GM19328 (cell line): Measurements from ENCODE around the gene PPT1.
"Not testable (repeated sequence)": the region's sequence is repeated elsewhere in the genome, so short reads cannot be mapped to it uniquely, and the experiment has no call there.

Experiments used
- ATAC-seq: cut with Tn5 transposase; IDR thresholded peaks from one replicate; pipeline ENCODE4 v1.9.1; 2021; ENCODE audit warnings: mild to moderate bottlenecking, moderate library complexity; ENCODE audit not compliant: unreplicated experiment

Gene PPT1

GRCh38 chr1:40092706-40093639 is 4.1 kb downstream of the PPT1 start:
- no peak for ATAC-seq

- ATAC-seq: no peak
Observed at GRCh38 chr1:40092241-40092640, 4.8 kb downstream of the PPT1 start.

GRCh38 chr1:40090652-40091355 is 6.2 kb downstream of the PPT1 start:
- ATAC-seq: no peak

GRCh38 chr1:40084750-40085149 is 12.3 kb downstream of the PPT1 start:
- ATAC-seq: not testable (repeated sequence)

- ATAC-seq: no peak
Observed at GRCh38 chr1:40081871-40082270, 15.2 kb downstream of the PPT1 start.

- ATAC-seq: no peak
Observed at GRCh38 chr1:40079774-40080400, 17.2 kb downstream of the PPT1 start.

GRCh38 chr1:40078512-40079333 is 18.3 kb downstream of the PPT1 start:
- no peak for ATAC-seq

- no peak for ATAC-seq
Observed at GRCh38 chr1:40076895-40077312, 20.1 kb downstream of the PPT1 start.

- no peak for ATAC-seq
Observed at GRCh38 chr1:40075266-40075665, 21.8 kb downstream of the PPT1 start.

- ATAC-seq: no peak
Observed at GRCh38 chr1:40073062-40073461, 24.0 kb downstream of the PPT1 start.

- no peak for ATAC-seq
Observed at GRCh38 chr1:40072142-40072541, 24.9 kb downstream of the PPT1 start.

- no peak for ATAC-seq
Observed at GRCh38 chr1:40067851-40068250, 29.2 kb downstream of the PPT1 start.

GRCh38 chr1:40067023-40067422 is 30.0 kb downstream of the PPT1 start:
- no peak for ATAC-seq

GRCh38 chr1:40064797-40065499 is 32.1 kb downstream of the PPT1 start:
- peak; percentile 76 for ATAC-seq

GRCh38 chr1:40059960-40060750 is 36.9 kb downstream of the PPT1 start:
- ATAC-seq: no peak

- ATAC-seq: no peak
Observed at GRCh38 chr1:40059338-40059959, 37.6 kb downstream of the PPT1 start.

- no peak for ATAC-seq
Observed at GRCh38 chr1:40058453-40059337, 38.4 kb downstream of the PPT1 start.

GRCh38 chr1:40058097-40058452 is 39.0 kb downstream of the PPT1 start:
- no peak for ATAC-seq
